Ammon's horn (tissue), 1 donor: Measurements from ENCODE around the gene ANK2.
A peak's percentile ranks its signal among the peaks of the same experiment; 100 is the strongest.

ENCODE experiments used
- DNase-seq: peaks from one replicate; pipeline ENCODE4 v3.0.0-alpha.2; 2016; ENCODE audit warnings: low spot score

ANK2 gene

DNA sequence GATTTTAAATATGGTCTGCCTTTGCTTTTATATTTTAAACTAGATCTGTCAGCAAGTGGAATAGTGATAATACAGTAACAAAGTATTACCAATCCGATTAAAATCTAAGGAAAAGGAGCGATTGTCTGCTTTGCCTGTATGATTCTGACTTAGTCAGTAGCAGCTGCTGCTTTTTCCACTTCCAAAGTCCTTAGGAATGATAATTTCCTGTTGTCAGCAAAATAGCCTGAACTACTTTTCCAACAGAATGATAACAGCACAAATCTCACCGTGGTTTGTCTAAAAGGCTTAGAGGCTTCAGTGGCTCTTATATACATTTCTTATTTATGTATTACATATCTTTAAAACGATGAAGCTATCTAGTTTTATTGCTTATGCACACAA lies 290.0 kb downstream of the ANK2 start:
- no peak for DNase-seq

DNA sequence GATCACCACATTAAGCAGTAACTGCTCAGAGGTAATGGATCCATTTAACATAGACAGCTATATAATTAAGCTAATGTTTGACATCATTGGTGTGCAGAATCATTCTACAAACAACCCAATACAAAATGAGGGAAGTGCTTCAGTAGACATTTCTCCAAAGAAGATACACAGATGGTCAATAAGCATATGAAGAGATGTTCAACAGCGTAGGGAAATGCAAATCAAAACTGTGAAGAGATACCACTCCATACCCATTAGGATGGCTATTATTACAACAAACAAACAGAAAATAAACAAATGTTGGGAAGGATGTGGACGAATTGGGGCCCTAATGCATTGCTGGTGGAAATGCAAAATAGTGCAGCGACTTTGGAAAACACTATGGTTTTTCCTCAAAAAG lies 294.6 kb downstream of the ANK2 start:
- DNase-seq: no peak

DNA sequence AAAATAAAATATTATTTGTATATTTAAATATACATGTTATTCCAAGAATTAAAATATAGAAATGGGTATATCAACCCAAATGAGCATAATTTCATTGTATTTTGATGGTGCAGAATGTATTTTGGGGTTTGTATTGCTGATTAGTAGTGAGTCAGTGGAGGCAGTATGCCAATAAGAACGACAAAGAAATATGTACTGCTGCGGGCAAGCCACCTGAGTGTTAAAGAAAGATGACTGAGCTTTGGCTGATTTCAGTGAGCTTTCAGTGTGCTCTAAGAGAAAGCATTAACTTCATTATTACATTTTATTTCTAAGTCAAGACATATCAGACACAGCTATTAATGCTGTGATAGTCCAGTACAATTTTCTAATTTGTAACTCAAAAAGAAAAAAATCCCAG lies 297.8 kb downstream of the ANK2 start:
- no peak for DNase-seq

DNA sequence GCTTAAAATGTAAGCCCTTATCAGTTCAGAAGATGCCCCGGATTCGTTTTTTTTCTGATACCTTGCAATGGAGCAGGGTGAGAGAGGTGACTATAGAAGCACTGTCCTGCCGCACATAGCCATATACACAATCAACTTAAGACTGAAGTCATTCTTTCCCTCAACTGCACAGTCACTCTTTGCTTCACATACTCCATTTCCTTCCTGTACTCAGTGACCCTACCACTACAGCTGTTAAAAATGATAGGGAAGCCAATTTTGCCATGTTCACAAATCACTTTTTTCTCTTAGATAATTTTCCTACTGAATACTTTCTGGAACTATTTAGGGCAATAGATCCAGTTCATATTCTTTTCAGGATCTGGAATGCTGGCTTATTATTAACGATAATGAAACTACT lies 300.0 kb downstream of the ANK2 start:
- no peak for DNase-seq

DNA sequence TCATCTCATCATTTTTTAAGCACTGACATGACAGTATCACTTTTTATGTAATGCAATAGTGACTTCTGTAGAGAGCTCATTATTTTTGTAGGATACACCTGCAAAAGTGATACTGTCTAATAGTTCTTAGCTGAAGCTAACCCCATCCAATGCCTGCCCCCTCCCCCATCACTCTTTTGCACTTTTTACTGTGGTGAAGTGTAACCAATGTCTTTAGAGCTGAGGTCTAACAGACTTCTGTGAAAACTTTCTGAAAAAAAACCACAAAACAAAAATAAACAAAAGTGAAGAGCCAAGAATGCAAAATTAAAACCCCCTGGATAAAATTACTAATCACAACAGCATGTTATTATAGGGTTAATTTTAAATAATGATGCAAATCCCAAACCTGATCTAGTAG lies 301.1 kb downstream of the ANK2 start:
- no peak for DNase-seq

DNA sequence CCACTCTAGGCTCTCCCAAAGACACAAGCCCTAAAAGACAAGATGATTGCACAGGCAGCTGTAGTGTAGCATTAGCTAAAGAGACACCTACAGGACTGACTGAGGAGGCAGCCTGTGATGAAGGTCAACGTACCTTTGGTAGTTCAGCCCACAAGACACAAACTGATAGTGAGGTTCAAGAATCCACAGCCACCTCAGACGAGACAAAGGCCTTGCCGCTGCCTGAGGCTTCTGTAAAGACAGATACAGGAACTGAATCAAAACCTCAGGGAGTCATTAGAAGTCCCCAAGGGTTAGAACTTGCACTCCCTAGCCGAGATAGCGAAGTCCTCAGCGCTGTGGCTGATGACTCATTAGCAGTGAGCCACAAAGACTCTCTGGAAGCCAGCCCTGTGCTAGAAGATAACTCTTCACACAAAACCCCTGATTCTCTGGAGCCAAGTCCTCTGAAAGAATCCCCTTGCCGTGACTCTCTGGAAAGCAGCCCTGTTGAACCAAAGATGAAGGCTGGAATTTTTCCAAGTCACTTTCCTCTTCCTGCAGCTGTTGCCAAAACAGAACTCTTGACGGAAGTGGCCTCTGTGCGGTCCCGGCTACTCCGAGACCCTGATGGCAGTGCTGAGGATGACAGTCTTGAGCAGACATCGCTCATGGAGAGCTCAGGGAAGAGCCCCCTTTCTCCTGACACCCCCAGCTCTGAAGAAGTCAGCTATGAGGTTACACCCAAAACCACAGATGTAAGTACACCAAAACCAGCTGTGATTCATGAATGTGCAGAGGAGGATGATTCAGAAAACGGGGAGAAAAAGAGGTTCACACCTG lies 306.3 kb downstream of the ANK2 start:
- peak; percentile 32 for DNase-seq

DNA sequence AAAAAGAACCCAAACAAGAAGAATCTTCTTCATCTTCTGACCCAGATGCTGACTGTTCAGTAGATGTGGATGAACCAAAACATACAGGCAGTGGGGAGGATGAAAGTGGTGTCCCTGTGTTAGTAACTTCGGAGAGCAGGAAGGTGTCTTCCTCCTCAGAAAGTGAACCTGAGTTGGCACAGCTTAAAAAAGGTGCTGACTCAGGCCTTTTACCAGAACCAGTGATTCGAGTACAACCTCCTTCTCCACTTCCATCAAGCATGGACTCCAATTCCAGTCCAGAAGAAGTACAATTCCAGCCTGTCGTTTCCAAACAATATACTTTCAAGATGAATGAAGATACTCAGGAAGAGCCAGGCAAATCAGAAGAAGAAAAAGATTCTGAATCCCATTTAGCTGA lies 307.0 kb downstream of the ANK2 start:
- no peak for DNase-seq

DNA sequence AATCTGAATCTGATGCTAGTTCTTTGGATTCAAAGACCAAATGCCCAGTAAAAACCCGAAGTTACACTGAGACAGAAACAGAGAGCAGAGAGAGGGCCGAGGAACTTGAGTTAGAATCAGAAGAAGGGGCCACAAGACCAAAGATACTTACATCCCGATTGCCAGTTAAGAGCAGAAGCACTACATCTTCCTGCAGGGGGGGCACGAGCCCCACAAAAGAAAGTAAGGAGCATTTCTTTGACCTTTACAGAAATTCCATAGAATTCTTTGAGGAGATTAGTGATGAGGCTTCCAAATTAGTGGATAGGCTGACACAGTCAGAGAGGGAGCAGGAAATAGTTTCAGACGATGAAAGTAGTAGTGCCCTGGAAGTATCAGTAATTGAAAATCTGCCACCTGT lies 309.3 kb downstream of the ANK2 start:
- no peak for DNase-seq

DNA sequence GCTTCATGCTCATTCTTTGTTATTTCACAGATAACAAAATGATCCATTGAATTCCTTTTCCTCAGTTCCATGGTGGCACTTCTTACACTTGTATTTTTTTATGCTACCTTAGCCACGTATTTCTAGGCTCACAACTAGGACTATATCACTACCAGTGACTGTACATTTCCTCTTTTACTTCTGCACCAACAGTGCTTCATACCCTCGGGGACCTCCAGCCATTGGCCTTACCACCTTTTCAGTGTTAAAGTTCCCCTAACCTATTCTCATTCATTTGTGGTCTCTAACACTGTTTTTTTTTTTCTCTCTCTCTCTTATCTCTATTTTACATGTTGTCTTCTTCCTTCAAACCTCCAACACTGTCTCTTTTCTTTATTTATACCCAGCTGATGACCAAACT lies 315.9 kb downstream of the ANK2 start:
- DNase-seq: no peak

DNA sequence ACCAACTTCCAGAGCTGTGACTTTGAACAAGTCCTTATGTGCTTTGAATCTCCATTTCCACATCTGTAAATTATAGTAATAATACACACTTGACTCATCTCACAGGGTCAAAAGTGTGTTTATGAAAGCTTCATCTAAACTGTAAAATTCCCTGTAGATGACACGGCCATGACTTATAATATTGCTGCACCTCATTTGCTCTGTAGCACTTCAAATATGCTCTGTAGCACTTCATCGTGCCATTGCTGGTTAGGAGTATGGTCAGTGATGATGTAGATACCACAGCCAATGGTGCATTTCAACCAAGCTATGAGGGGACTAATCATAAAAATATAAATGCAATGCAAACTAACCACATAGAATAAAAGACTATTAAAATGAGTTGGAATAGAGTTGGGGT lies 318.6 kb downstream of the ANK2 start:
- DNase-seq: no peak

DNA sequence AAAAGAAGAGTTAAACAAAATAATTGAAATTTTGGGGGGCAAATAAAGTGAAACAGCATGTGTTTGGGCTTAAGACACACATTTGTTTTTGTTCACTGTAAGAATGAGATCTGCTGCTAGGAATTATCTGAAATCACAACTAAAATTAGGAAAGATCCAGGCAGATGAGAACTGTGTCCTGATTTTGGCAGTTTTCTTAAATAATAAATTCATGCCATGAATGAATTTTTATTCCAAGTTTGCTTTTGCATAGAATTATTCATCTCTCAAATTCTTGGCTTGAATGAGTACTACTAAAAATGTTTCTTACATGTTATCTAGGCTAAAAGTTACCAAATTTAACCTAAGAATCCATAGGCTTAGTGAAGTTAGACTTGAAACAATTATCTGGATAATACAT lies 321.7 kb downstream of the ANK2 start:
- DNase-seq: no peak

DNA sequence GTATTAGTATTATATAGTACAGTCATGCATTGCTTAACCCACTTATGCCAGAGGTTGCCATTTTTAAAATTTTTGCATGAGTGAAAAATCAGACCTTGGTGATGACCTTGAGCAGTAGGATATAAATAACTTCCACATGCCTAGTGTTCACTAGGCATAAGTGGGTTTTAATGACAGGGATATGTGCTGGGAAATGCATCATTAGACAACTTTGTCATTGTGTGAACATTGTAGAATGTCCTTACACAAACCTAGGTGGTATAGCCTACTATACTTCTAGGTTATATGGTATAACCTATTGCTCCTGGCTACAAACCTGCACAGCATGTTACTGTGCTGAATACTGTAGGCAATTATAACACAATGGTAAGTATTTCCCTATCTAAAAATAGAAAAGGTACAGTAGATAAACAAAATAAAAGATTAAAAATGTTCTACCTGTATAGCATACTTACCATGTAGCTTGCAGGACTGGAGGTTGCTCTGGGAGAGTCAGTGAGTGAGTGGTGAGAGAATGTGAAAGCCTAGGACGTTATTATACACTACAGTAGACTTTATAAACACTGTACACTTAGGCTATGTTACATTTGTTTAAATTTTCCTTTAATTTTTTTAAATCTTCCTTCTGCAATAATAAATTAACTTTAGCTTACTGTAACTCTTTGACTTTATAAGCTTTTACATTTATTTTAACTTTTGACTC lies 326.7 kb downstream of the ANK2 start:
- no peak for DNase-seq

DNA sequence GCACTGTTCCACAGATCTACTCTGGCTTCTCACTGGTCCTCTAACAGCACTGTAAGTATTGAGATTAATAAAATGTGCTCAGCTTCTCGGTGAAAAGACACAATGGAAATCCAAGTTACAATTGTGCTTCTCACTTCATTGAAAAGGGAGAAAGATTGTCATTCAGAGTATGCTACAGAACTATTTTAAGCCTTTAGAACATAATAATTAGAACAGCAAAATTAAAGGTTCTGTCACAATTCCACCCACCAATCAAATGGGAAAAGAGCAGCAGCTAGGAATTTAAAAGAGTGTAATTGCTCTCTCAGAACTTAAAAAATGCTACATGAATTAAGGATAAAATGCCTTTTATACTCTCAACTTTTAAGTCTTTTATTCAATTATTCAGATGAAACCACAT lies 329.4 kb downstream of the ANK2 start:
- no peak for DNase-seq

DNA sequence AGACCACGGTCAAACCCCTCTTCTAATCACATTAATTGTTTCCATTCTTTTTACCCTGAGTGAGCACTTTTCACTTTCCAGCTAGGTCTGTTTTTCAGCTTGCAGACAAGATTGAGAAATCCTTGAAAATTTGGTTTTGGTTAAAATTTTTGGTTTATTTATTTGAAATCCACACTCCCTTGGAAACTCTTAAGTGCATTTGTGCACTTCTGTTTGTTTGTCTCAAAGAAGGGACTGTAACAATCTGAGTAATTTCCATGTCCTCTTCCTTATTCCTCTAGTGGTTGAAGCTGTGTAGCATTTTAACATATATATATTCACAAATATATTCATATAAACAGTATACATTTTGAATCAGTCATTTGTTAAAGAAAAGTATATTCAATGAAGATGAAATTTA lies 333.3 kb downstream of the ANK2 start:
- DNase-seq: no peak

DNA sequence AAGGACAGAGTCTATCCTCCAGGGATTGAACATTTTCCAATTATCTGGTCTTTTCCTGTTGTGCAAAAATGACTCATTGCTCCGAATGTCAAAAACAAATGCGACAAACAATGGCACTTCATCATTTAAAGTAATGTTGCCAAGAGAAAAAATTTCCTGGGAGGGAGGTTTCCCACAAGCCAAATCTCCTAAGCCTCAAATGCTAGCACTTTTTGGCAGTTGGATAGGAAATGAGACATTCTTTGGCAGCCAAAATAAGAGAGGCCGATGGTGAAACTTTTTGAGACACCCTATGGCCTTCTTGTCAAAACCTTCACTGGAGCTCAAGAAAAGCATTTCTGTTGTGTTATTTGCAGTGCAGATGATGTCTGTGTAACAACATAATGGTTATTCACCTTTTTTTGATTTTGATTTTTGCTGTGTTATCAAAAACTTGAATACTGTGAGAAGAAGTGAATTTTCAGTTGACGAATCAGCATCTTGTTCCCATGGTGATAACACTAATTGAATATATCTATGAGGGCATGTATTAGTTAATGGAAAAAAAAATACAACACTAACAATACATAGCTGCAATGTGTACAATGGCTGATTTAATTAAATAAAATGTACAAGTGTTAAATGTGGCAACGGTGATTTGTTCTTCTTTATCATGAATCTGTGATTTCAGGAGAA lies 333.8 kb downstream of the ANK2 start:
- DNase-seq: peak; percentile 21

DNA sequence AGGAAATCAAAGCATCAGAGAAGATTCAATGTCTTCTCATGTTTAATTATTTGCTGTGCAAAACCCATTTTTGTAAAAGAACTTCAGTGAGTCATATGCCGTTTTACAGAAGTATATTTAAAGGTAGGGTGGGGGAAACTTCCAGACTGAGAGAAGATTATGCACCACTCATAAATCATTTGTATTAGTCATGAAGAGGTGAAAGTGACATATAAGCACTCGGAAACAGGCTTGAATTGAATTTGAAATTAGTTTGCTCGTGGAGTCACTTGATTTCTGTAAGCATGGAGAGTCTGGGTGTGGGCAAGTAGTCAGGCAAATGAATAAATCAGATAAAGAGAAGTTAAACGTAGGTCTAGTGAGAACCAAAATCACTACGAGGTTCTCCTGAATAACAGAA lies 335.1 kb downstream of the ANK2 start:
- no peak for DNase-seq

DNA sequence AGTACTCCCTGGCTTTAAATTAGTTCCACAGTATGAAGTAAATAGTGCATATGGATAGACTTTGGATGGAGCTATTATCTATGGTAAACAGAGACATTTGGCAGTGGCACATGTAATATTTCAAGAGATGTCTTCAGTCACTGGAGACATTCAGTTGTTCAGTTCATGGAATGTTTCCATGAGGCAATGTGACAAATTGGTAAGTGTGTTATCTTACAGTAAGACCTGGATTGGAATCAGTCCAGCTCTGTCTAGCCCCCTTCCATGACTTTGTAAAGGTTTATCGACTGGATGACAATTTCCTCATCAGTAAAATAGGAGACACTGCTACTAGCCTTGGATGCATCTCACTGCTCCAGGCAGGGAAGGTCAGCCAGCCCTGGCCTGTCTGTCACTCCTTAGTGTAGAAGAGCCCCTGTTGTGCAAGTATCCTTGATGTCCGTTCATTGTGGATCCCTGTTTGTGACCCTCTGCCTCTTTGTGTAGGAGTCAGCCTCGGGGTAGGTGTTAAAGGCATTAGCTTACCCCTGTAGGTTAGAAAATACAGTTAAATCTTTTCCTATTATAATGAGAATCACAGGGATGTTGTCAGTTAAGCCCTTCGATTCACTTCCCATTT lies 335.9 kb downstream of the ANK2 start:
- DNase-seq: no peak

DNA sequence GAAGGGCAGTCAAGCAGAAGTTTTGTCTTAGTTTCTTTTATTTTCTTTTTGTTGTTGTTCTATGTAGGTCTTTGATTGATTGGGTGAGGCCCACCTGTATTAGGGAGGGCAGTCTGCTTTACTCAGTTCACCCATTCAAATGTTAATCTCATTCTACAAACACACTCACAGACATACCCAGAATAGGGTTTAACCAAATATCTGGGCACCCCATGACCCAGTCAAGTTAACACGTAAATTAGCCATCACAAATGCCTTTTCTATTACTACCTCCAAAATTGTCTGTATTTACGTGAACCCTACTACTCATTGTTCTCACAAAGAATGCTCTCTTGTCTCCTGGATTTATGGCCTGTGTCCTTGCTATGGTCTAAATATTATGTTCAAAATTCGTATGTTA lies 339.7 kb downstream of the ANK2 start:
- no peak for DNase-seq

DNA sequence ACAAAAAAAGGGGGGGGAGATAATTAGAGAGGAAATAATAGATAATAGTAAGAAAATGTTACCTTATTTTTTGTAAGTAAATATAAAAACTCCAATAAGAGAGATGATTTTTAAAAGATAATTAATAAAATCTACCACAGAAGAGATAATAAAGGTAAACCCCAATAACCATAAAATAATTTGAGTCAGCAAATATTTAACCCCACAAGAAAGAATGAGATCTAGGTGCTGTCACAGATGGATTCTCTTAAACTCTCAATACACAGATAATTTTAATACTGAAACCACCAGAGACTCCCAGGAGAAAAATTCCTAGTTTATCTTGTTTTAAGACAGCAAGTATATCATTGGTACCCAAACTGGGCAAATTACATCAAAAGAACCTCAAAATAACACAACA lies 341.4 kb downstream of the ANK2 start:
- no peak for DNase-seq

DNA sequence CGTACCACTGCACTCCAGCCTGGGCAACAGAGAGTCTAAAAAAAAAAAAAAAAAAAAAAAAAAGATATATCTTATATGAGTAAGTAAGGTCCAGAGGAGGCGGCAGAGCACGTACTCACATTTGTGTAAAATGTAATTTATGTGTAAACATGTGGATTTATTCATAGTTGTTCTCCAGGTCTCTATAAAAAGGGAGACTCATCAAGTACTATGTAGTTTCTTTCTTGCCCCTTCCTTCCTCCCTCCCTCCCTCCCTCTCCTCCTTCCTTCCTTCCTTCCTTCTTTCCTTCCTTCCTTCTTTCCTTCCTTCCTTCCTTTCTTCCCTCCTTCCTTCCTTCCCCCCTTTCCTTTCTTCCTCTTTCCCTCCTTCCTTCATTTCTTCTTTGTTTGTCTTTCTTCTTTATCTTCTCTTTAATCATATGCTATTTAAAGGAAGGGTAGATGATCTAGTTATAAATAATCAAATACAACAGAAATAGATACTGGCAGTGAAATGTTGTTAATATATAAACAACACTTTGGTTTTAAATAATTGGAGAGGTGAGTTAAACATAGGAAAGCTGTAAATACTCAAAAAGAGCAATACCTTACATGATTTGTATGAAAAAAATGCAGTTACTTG lies 344.8 kb downstream of the ANK2 start:
- no peak for DNase-seq

DNA sequence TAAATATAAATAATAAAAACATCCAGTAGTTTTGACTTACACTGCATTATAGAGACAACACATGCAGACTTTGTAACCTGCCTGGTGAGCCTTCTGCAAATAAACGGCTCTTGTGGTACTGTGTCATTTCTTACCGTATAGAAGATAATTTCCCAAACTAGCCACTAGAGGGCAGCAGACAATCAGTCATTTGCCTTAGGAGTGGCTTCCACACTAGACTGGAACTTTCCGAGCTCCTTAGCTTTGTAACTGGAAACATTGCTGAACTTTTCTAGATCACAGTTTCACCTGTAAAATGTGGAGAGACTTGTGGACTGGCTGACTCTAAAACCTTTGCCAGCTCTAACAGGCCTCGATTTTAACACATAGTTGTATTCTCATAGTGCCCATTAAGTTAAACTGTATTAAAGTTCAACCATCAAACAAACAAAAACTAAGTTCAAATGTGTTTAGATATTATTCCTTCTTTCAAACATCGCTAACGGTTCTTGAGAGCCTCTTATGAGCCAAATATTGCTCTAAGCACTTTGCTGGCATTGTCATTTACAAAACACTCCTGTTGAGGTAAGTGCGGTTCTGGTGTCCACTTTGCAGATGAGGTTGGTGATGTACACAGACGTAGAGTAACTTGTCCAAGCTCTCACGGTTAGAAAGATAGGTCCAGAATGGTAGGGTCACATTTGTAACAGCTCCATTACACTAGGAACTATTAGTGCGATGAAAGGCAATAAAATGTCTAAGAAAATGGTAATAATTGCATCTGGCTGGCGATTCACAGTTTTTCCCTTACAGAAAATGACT lies 345.5 kb downstream of the ANK2 start:
- peak; percentile 90 for DNase-seq
